GM21390 (cell line): ENCODE results near the gene CISTR.
"Not testable (repeated sequence)": the region's sequence is repeated elsewhere in the genome, so short reads cannot be mapped to it uniquely, and the experiment has no call there.

Experiments
- ATAC-seq: cut with Tn5 transposase; IDR thresholded peaks from one replicate; pipeline ENCODE4 v1.9.1; 2021; ENCODE audit not compliant: unreplicated experiment

CISTR gene

DNA sequence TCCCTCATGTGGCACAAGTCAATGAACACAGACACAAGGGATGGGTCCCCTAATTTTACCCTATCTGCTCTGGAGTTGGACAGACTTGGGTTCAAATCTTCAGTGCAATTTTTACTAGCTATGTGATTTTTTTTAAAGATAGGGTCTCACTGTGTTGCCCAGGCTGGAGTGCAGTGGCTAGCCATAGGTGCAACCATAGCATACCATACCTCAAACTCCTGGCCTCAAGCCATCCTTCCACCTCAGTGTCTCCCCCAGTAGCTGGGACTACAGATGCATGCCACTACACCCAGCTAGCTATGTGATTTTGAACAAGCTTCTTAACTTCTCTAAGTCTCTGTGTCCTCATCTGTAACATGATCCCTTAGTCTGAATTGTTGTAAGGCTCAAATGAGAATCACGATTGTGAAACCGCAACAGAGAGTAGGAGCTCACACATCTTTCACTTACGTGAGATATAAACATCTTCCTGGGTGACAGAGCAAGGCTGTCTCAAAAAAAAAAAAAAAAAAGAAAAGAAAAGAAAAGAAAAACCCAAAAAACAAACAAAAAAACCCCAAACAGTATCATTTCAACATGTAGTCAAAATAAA is 29.2 kb downstream of the CISTR start:
- ATAC-seq: peak; percentile 28

DNA sequence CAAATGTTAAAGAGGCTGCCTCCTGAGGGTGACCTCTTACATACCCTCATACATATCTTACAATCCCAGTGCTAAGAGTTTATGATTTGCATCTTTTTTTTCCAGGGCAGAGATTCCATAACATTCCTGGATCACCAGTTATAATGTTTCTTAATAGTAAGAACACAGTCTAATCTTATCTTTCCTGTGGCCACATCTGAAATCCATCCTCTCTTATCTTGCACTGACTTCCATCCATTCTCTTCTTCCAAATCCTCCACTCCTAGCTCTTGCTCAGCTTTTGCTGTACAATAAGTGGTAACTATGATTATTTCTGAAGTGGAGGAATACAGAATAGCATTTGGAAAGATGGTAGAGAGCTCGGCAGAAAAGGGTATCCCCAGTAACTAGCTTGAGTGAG is 30.8 kb downstream of the CISTR start:
- ATAC-seq: no peak

DNA sequence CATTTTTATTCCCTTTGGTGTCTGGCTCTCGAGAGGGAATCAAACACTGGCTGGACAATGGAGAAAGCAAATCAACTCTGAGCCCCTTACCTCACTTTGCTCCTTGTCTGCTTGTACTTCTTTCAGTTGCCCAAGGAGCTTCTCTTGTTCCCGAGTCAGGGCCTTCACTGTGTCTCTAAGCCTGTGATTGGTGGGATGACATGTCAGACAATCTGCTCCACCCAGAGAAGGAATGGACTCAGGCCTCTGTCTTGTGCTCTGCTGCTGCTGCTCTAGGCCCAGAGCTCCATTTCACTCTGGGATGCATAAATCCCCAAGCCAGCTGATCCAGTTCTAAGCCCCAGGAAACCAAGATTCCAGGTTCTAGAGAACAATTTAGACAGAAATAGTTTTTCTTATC is 32.1 kb downstream of the CISTR start:
- no peak for ATAC-seq

DNA sequence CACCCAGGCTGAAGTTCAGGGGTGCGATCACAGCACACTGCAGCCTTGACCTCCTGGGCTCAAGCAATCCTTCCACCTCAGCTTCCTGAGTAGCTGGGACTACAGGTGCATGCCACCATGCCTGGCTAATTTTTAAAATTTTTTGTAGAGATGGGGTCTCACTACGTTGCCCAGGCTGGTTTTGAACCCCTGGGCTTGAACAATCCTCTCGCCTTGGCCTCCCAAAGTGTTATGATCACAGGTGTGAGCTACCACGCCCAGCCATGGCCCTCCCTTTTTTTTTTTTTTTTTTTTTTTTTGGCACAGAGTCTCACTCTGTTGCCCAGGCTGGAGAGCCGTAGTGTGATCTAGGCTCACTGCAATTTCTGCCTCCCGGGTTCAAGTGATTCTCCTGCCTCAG is 33.2 kb downstream of the CISTR start:
- not testable (repeated sequence) for ATAC-seq

DNA sequence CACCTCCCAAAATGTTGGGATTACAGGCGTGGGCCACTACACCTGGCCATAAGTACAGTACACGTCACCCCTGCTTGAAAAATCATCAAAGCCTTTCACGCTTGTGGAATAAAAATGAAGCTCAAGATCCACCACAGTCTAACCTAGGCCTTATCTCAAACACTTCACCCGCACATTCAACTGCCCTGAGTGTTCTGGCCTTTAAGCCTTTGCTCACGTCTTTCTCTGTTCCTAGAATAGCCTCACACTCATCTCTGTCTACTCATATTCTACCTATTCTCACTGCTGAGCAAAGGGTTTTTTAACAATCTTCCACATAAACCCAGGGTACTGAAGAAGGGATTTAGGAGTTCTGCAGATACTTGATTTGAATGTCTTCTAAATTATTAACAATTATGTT is 34.5 kb downstream of the CISTR start:
- no peak for ATAC-seq

DNA sequence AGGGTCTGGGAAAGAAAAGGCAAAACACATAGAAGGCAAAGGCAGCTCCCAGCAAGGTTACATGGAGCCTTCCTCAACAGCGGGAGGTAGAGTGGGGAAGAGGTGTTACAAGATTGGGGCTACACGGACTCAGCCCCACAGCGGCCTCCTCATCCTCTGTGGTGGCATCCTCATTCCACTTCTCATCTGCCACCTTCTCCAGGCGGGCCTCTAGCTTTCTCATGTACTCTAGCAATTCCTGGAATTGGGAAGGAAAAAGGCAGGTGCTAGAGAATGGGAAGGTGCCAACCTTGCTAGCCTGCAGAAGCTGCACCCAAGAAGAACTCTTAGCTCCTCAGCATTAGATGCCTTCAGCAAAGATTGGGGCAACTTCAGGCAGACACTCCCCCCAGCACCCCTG is 37.8 kb downstream of the CISTR start:
- no peak for ATAC-seq

DNA sequence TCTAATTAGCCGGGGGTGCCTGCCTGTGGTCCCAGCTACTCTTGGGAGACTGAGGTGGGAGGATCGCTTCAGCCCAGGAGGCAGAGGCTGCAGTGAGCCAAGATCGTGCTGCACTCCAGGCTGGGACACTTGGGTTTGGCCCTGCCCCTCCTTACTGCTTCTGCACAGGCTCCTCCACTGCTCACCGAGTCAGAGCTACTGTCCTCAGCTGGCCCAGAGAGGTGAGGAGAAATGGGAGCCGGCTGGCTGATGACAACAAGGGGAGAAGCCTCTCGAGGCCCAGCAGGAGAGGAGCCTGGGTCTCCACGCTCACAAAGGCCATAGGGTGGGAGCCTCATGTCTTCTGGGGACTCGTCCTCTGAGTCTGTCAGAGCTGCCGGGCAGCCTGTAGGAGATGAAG is 38.3 kb downstream of the CISTR start:
- no peak for ATAC-seq

DNA sequence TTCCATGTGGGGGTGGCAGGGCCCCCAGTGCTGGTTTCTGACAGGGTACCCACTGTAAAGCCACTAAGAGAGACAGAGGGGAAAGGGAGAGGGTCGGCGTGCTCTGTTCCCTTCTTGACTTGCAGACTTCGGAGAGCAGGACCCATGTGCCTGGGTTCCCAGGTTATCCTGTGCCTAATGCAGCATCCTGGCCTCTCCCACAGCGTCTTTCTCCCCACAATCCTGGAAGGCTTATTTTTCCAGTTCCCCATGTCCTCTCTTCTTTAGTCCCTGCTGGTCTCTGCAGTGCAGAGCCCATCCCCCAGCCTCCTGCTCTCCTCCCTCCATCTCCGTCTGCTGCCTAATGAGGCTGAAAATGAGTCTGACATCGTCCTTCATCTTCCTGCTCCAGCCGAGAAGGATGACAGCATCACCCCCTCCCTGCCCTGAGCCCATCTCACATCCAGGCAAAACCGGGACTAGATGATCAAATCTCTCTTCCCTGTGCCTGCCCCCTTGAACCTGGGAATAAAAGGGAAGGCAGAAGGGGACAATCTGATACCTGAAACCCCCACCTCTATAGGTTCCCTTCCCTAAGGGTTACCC is 39.6 kb downstream of the CISTR start:
- no peak for ATAC-seq

DNA sequence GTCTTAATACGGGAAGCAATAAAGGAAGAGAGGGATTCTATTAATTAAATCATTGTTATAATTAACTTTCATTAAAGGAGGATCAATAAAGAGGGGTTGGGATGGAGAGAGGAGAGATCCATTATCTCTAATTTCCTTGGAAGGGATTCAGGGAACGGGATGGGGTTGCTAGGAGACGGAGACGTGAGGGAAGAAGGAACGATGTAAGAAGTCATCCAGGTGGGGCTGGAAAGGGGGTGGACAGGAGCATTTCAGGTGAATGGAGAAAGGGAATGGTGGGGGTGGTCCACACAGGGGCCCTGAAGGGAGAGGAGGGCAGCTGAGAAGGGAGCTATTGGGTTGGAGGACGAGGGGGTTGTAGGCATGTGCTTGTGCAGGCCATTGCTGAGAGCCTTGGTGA is 41.7 kb downstream of the CISTR start:
- ATAC-seq: no peak

DNA sequence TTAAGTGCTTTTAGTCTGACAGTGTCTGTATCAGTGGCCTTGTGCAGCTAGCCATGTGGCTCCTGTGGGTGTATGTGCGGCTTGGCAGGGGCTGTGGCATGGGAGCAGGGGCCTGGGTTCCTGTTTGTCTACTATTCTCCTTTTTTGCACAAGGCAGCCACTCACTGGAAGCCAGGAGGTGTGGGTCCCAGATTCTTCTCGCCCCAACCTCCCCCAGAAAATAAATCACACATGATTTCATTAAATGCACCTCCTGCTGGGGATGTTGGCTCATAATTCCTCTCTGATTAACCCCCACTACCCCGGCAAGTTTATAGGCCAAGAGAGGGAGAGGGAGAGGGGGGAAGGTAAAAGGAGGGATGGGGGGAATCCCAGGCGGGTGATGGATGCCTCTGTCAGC is 42.1 kb downstream of the CISTR start:
- no peak for ATAC-seq

DNA sequence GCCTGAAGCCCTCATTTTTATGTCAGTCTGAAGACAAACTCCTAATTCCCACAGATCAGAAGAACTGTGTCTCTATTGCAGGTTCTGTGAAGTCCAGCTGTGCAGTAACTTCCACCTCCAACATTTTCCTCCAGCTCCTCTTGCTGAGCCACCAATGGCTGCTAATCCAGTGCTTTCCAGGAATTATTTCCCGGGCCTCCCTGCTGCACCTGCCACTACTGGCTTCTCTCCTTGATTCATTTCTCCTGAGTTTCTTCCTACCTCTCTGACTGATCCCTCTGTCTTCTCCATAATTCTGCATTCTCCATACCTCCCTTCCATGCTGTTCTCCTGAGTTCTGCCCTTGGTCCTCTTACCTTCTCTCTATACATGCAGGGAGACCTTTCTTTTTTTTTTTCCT is 45.7 kb downstream of the CISTR start:
- ATAC-seq: no peak

DNA sequence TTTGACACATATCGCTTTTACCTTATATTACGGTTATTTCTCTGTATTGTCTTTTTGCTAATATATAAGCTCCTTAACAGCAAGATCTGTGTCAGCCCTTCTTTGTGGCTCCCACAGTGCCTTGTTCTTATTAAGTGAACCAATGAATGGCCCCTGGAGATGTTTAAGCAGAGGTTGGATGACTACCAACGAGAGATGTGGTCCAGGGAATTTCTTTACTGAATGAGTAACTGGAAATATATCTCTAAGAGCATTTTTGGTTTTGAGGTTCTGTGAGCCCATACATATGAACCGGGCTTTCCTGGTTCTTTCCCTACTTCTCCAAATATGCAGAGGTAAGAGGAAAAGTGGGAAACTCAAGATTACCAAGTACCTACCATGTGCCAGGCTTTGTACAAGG is 48.0 kb downstream of the CISTR start:
- no peak for ATAC-seq

DNA sequence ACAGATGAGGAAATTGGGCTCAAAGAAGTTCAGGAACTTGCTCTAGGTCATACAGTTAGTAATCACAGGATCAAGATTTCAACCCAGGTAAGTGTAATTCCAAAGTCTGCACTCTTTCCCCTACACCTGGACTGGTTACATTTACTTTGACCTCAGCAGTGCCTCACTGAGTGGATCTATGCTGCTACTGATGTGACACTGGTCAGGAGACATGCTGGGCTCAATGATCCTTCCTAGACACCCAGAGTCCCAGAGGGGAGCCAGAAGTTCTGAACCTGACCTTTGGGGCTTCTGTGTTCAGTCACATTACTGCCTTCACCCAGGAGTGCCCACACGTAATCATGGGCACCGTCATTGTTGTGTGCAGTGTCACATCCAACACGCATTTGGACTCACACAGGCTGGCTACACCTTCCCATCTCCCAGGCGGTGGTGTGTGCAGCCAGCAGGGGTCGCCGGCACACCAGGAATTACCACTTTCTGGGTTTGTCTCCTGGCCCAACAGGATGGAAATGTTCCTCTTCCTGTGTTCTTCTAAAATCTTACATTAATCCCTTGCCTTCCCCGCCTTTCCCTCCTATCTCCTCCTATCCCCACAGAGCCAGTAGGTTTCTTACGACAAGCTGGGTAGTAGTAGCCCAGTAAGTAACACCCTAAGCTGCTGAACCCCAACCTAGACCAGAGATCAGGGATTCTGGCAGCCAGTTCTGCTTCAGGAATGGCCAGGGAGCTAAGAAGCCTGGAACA is 50.1 kb downstream of the CISTR start:
- no peak for ATAC-seq

DNA sequence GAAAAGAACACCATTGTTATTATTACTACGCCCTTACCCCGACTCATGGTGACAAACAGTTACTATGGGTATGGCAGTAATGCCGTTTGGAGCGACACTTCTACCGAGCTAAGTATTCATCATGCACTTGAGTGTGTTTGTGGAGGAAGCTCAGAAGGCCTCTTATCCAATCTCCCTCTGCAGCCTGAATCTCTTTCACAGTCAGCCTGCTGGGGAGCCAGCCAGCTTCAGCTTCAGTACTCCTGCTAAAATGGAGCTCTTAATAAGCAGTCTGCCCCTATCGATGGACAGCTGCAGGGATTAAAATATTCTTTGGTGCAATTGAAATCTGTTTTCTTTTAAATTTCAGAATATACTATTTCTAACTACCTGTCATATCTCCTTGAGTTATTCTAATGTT is 51.2 kb downstream of the CISTR start:
- no peak for ATAC-seq

DNA sequence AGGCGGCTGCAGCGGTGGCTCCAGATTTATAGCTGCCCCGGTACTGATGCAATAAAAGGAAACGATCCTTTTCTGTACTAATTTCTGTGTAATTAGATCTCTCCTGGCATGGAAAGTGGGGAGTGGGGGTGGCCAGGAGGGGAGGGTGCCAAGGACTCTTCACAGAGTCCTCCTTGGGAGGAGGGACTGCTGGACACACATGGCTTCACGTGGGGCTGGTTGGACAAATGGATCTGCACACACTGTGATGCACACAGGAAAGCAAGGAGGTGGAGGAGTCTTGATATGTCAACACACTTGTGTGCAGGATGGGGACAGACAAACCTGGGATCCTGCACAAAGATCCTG is 52.1 kb downstream of the CISTR start:
- ATAC-seq: no peak

DNA sequence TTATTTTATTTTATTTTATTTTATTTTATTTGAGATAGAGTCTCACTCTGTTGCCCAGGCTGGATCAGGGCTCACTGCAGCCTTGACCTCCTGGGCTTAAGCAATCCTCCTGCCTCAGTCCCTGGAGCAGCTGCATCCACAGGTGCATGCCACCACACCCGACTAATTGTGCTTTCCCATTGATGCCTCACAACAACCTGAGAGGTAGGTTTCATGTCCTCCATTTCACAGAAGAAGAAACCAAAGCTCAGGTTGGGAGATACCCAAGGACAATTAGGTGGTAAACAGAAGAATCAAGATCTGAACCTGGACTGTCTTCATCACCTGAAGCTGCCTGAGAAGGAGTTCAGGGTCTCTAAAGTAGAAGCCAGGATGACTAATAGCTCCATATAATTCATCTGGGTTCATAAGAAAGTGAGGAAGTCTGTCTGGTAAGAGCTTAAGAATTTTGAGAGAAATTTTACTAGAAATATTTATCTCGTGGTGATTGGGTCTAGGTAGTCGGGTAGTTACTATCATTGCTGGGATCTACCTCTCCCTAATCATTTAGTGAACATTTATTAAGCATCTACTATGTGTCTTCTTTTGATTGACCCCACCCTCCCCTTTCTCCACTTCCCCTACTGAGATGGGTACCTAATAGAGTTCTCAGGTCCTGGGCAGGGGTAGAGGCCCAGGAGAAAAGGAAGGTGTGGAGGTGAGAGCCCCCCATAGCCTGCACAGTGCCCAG is 52.7 kb downstream of the CISTR start:
- ATAC-seq: no peak

DNA sequence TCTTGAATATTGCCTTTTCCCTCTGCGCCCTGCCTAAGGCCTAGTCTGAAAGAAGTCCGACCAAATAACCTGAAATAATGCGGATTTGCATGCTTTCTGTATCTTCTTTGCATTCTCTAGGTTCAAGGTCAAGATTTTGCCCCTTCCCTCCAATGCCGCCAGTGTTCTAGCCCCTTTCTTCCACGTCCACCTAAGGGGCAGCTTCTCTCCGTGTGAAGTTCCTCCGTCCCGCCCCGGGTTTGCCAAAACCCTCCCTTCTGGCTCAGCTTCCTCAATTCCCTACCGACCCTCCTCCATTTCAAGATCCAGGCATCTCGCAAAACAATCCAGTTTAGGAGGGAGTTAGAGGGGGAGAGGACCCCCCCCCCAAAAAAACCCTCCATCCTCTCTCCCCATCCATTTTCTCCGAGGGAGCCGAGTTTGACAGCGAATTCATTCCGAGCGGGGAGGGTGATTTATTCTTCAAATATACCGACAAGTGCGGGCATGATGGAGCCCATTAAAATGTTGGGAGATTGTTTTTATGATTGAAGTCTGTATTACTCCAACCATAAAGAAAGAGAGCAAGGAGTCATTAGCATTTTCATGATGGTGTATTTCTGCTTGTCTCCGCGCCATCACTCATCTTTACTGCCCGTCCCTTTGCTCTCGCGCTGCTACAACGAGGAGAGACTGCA is 55.0 kb downstream of the CISTR start:
- ATAC-seq: no peak
